HG03469 (cell line): ENCODE measurements around the gene FCGBP.
"Not testable (repeated sequence)": the region's sequence is repeated elsewhere in the genome, so short reads cannot be mapped to it uniquely, and the experiment has no call there.

Source experiments
- ATAC-seq: cut with Tn5 transposase; IDR thresholded peaks from one replicate; pipeline ENCODE4 v1.9.1; 2021; ENCODE audit warnings: mild to moderate bottlenecking, moderate library complexity, moderate number of reproducible peaks; ENCODE audit not compliant: unreplicated experiment

Gene FCGBP

DNA sequence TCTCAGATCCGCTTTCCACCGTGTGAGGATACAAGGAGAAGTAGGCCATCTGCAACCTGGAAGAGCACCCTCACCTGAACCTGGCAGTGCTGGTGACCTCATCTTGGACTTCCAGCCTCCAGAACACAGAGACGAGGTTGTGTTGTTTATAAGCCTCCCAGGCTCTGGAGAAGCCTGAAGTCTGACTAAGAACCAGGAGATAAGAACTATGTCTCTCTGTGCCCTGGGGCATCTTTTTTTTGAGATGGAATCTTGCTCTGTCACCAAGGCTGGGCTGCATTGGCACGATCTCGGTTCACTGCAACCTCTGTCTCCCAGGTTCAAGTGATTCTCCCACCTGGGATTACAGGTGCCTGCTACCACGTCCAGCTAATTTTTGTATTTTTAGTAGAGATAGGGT, 14.5 kb downstream of the FCGBP start:
- ATAC-seq: no peak

DNA sequence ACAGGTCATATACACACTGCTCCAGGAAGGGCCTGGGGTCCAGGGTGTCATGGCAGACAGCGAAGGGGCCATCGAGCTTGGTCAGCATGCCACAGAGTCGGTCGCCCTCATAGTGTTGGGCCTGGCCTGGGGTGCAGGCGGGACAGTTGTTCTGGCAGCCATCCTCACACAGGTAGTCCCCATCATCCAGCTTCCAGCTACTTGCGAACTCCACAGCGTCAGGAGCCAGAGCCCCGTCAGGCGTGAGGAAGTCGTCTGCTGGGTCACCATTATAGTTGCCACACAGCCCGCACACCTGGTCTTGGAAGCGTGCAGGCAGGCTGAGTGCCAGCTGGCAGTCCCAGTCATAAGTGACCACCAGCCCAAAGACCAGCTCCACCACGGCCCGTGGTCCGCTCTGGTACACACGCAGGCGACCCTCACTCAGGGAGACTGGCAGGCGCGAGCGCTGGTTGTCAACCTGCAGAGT, 16.2 kb downstream of the FCGBP start:
- ATAC-seq: no peak

DNA sequence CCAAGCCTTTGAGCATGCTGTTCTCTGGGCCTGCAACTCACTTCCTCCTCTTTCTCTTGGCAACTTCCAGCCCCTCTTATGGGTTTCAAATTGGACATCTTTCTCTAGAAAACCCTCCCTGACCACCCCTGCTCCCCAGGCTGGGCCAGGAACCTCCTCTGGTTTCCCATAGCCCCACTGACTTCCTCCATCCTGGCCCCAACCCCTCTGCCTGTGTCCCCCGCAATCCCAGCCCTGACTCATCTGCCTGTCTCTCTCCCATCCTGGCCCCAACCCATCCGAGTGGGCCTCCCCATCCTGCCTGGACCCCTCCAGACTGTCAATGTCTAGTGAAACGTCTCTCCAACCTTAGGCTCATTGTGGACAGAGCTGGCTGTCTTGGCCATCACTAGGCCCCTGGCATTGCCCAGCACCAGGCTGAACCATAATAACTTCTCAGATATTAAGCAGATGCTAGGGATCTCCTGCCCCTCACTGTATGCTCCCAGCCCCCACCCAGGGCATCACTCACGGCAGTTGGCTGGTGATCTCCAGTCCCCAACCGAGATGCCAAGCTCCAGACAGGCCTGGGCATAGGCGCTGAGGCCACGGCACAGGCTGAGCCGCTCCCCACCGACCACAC, 16.8 kb downstream of the FCGBP start:
- ATAC-seq: no peak

DNA sequence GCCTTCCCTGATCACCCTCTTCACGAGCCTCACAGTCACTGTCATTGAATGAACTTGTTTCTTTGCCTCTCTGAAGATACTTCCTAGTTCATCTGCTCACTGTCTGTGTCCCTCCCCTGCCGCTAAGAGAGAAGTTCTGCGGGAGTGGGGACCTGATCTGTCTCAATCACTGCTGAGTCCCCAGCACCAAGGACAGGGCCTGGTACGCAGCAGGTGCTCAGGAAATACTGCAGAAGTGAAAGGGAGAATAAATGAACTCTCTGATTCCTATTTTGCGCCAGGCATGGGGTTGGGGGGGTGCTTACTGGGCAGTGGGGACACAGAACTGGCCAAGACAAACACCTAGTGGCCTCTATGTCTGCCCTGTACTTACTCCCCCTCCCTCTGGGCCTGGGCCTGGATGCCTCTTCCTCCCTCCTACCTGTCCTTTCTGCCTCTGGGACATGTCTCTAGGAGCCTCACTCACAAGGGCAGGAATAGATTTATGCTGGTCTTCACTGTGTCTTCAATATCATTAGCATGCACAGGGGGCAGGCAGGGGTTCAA, 17.5 kb downstream of the FCGBP start:
- ATAC-seq: no peak

DNA sequence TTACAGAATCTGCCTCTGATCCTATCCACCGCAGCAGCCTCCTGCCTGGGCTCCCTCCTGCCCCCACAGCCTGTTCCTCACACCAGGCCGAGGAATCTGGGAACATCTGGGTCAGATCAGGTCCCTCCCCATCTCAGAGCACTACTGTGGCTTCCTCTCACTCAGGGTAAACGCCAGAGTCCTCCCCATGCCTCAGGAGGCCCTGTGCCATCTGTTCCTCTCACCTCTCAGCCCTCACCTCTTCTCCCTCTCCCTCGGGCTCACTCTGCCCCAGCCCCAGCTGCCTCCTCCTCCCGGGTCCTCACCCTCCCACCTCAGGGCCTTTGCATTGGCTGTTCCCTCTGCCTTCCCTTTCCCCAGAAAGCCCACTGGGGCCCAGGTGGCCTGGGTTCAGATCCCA, 18.2 kb downstream of the FCGBP start:
- no peak for ATAC-seq

- no peak for ATAC-seq
Measured at GRCh38 chr19:39915848-39916215, 18.6 kb downstream of the FCGBP start.

DNA sequence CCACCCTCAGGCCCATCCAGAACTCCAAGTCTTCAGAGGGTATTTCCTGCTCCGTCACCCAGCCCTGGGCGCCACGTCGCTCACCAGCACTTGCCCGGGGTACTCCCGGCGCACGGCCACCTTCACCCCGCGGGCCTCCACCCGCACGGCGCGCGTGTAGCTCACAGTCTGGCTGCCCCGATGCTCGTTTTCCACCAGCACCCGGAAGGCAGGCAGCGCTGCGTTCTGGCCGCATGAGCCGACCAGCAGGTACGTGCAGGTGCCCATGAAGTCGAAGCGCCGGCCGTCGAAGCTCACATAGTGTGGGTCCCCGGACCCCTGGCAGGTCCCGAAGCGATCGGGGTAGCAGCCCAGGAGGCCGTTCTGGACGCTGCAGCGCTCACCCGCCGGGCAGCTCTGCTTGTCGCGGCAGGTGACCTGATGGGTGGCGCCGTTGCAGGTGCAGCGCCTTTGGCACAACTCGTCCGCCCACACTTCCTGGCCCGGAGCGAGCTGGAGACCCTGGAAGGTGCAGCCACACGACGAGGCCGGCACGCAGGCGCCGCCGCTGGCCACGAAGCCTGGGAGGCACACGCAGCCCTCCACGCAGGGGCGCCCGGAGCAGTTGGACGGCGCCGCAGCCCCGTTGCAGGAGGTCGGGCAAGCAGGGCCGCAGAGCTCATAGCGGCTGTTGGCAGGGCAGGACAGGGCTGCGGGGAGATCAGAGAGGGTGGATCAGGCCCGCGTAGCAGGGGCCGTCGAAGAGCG, 19.2 kb downstream of the FCGBP start:
- no peak for ATAC-seq

GRCh38 chr19:39913682-39914333, 20.6 kb downstream of the FCGBP start:
- no peak for ATAC-seq

DNA sequence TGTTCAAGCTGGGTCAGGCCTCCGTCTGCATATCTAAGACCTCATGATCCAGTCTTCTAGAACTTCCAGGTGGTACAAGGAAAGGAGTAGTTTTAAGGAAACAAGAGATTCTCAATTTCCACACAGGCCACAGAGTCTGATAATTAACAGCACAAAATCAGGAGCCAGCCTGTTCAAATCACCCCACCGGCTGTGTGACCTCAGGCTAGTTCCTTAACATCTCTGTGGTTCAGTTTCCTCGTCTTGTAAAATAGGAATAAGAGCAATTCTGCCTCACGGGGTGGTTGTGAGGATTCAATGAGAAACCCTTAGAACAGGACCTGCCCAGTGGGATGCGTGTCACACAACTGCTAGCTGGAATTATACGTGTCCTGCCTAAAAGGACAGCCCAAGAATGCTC, 25.6 kb downstream of the FCGBP start:
- no peak for ATAC-seq

- no peak for ATAC-seq
Measured at GRCh38 chr19:39906820-39907611, 27.4 kb downstream of the FCGBP start.

DNA sequence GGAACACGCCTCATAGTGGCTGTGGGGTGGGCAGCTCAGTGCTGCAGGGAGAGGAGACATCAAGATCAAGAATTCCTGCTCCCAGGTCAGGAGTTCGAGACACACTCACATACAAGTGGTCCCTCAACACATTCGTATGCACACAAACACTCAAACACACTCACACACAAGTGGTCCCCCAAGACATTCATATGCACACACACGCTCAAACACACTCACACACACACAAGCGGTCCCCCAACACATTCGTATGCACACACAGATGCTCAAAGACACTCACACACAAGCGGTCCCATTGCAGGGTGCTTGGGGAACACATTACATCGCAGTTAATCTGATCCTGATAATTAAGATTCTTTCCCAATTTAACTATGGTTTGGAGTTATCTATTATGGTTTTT, 28.2 kb downstream of the FCGBP start:
- no peak for ATAC-seq

GRCh38 chr19:39903486-39904091, 30.8 kb downstream of the FCGBP start:
- not testable (repeated sequence) for ATAC-seq

- ATAC-seq: not testable (repeated sequence)
Measured at GRCh38 chr19:39902326-39902725, 32.1 kb downstream of the FCGBP start.

GRCh38 chr19:39901681-39902080, 32.8 kb downstream of the FCGBP start:
- ATAC-seq: not testable (repeated sequence)

DNA sequence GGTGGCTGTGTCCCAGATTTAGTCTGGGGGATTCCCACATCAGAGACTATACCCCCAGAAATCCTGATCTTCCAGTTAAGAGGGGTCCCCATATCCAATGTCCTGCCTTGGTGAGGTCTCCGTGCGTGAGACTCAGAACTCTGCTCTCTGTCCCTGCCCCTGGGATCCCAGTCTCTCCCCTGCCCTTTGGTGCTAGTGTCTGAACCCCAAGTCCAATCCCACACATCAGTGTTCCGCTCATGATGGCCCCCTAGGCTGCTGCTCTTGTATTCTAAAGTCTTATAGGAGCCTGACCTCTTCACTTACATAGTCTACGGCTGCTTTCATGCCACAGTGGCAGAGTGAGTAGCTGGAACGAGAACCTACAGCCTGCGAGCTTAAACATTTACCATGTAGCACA, 35.6 kb downstream of the FCGBP start:
- ATAC-seq: not testable (repeated sequence)

DNA sequence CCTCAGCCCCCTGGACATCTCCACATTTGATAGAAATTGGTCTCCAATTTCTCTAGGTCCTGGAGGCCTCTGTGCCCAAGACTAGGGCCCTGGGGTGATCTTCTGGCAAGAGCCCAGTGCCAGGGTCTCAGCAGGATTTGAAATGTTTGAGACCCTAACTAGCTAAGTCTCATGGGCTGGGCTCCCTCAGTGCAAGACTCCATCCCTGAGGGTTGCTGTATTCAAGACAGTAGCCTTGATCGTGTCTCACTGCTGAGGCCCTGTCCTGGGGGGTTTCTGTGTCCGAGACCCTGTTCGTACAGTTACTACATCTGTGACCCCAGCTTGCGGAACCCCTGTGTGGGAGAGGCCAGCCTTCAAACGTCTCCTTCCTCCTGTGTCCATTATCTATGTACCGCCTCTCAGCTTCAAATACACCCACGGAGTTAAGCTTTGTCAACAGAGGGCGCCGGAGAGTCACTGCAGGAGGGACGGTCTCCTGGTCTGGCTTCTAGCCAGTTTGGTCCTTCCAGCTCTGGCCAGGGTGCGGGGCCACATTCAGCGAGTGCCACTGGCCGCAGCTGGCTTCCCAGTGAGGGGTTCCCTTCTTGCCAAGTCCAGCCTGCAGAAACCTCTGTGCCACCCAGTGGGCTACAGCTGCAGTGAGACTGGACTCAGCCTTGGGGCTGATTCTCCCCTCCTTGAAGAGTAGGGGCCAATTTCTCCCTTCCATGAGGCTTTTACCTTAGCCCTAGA, 36.8 kb downstream of the FCGBP start:
- not testable (repeated sequence) for ATAC-seq

DNA sequence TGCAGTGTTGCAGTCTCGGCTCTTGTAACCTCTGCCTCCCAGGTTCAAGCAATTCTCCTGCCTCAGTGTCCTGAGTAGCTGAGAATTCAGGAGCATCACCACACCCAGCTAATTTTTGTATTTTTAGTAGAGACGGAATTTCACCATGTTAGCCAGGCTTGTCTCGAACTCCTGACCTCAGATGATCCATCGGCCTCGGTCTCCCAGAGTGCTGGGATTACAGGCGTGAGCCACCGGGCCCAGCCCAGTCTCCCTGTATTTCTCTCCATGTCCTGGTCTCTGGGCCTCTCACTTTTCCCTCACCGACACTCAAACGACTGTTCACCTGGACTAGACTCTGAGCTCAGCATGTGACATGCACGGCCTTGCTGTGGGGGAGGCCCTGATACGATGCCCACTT, 39.3 kb downstream of the FCGBP start:
- ATAC-seq: not testable (repeated sequence)

DNA sequence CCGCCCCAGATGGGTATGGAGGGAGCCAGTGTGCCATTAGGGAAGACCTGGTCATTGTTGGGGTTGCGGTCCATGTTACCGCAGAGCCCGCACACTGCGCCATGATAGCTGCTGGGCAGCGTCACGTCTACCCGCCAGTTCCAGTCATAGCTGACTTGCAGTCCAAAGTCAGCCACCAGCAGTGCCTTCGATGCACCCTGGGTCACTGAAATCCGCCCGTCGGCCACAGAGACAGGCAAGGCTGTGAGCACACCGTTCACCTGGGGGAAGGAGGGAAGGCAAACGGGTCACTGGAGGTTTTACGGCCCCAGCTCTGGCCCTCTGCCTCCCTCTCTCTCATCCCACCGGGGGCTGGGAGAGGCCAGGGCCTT, 40.2 kb downstream of the FCGBP start:
- ATAC-seq: not testable (repeated sequence)

DNA sequence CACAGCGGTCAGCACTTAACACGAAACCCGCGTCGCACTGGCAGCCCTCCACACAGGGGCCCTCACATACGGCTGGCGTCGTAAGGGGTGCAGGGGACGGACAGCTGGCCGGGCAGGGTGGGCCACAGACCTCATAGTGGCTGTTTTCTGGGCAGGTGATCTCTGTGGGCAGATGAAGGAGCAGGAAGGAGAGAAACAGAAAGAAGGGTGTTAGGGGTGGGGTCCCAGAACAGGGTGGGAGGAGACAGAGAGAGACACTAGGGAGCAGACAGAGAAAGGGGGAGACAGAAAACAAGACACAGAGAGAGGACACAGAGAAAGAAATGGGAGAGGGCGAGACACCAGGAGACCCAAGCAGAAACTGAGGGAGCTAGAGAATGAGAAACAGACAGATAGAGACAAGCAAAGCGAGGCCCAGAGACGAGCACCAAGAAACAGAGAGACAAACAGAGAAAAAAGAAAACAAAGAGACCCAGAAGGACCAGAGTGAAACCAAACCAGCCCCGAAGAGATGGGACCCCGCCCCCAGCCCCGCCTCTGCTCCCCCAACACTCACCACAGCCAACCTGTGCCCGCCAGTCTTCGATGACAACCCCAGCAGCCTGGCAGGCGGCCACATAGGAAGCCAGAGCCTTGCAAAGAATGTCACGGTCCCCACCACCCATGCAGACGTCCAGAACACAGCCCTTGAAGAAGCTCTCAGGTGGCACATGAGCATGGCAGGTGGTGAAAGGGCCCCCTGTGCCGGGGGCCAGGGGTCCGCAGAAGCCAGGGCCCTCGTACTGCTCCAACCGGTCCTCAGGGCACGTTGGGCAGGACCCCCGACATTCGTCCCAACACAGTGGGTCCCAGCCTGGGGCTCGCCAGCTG, 40.8 kb downstream of the FCGBP start:
- not testable (repeated sequence) for ATAC-seq
